B cell (primary cell): ENCODE measurements around the gene SHISA7.

Experiments used
- CTCF ChIP-seq: fragments of 200-600 bp; IDR thresholded peaks from one replicate; pipeline ENCODE4 v1.8.0; 2022; ENCODE audit warnings: antibody characterized with exemption, mild to moderate bottlenecking
- EZH2 ChIP-seq: IDR thresholded peaks from 2 replicates; pipeline ENCODE4 v1.6.1; 2012; ENCODE audit warnings: borderline replicate concordance, low read depth, mild to moderate bottlenecking, moderate library complexity, low read length; ENCODE audit not compliant: insufficient read depth, poor library complexity, severe bottlenecking

GRCh38 chr19:55479451-55480230 lies 36.5 kb upstream of the SHISA7 start:
- no peak for TF ChIP-seq CTCF
- TF ChIP-seq EZH2: no peak
